CD4-positive, alpha-beta T cell (primary cell): ENCODE data around the gene SERBP1. TPM values are rescaled to one million over a fixed set of nuclear protein-coding genes. Genes with fewer than 3 reads are reported as not detected.

Experiments used
- ATAC-seq: fragments of 200-7000 bp; cut with Tn5 transposase; one replicate; pipeline ENCODE4 v1.10.0; 2022; ENCODE audit warnings: mild to moderate bottlenecking; ENCODE audit not compliant: poor library complexity
- CTCF ChIA-PET: fragments of 350-600 bp; sonication (Branson Sonifier 250); formaldehyde crosslinking; loops from one replicate; lab custom pipeline; 2021; ENCODE audit warnings: antibody characterized with exemption, inconsistent platforms; lab: Charles Lee
- POLR2A ChIA-PET: fragments of 350-600 bp; sonication (Branson Sonifier 250); formaldehyde crosslinking; loops from one replicate; lab custom pipeline; 2021; ENCODE audit warnings: antibody characterized with exemption, inconsistent platforms; lab: Charles Lee
- DNase-seq, 14 experiments: peaks; one replicate each; pipeline ENCODE4 v3.0.0-alpha.2; 2013 to 2020; ENCODE audit warnings: mixed read lengths in 2 of 14
- H3K27ac ChIP-seq, 2 donors: one replicate each; pipeline versions ENCODE4 v1.5.1 to v1.7.0; 2013; ENCODE audit warnings: low read length in 2 of 2, low read depth in 1 of 2, mild to moderate bottlenecking in 1 of 2
- H3K27me3 ChIP-seq, 2 experiments: 1 replicate in 1 of 2; 2 replicates in 1 of 2; pipeline versions ENCODE4 v1.6.1 to v1.7.0; 2013; ENCODE audit warnings: low read length in 2 of 2, control low read depth in 1 of 2, mild to moderate bottlenecking in 1 of 2, moderate library complexity in 1 of 2; ENCODE audit not compliant: insufficient read depth in 2 of 2, control insufficient read depth in 1 of 2
- H3K36me3 ChIP-seq: one replicate; pipeline ENCODE4 v1.6.1; 2013; ENCODE audit warnings: low read length, control low read depth; ENCODE audit not compliant: insufficient read depth
- H3K4me1 ChIP-seq: one replicate; pipeline ENCODE4 v1.6.1; 2013; ENCODE audit warnings: low read length, control low read depth; ENCODE audit not compliant: insufficient read depth
- H3K4me3 ChIP-seq: one replicate; pipeline ENCODE4 v1.5.1; 2013; ENCODE audit warnings: mild to moderate bottlenecking, low read length, moderate library complexity
- H3K9me3 ChIP-seq, 2 experiments: 1 replicate in 1 of 2; 2 replicates in 1 of 2; pipeline versions ENCODE4 v1.6.1 to v1.7.0; 2013; ENCODE audit warnings: low read length in 2 of 2, mild to moderate bottlenecking in 2 of 2, control low read depth in 1 of 2, moderate library complexity in 1 of 2; ENCODE audit not compliant: control insufficient read depth in 1 of 2, insufficient read depth in 1 of 2
- H3K27ac Mint-ChIP-seq: one replicate; pipeline ENCODE4 v1.8.0; 2020; ENCODE audit warnings: mixed read lengths
- H3K27me3 Mint-ChIP-seq: one replicate; pipeline ENCODE4 v1.8.0; 2021; ENCODE audit warnings: mixed read lengths
- H3K36me3 Mint-ChIP-seq: one replicate; pipeline ENCODE4 v1.8.0; 2021; ENCODE audit warnings: low read depth, mixed read lengths
- H3K4me1 Mint-ChIP-seq: one replicate; pipeline ENCODE4 v1.8.0; 2021; ENCODE audit warnings: low read depth, mixed read lengths
- H3K4me3 Mint-ChIP-seq: one replicate; pipeline ENCODE4 v1.8.0; 2020; ENCODE audit warnings: mild to moderate bottlenecking, mixed read lengths
- H3K9me3 Mint-ChIP-seq: one replicate; pipeline ENCODE4 v1.8.0; 2020; ENCODE audit warnings: mixed read lengths
- CTCF ChIP-seq: fragments of 200-600 bp; IDR thresholded peaks from one replicate; pipeline ENCODE4 v1.8.0; 2022; ENCODE audit warnings: antibody characterized with exemption, mild to moderate bottlenecking
- intact Hi-C, 2 experiments: fragments of 100-400 bp; cut with DNase I in 1 of 2; cut with micrococcal nuclease in 1 of 2; formaldehyde crosslinking; loops; one replicate each; pipeline versions ENCODE4 v1.15.1 to v1.9.0; 2023 to 2025; cut with DNase I, micrococcal nuclease
- total RNA-seq, 174 experiments: library from RNA in 2 of 174; stranded (reverse) in 2 of 174; gene quantifications; one replicate each; pipeline ENCODE4 v1.2.3 and lab custom pipeline; 2021 to 2026

Gene SERBP1
- total RNA-seq, 2 experiments from 2014 or later = 128 to 135 TPM

GRCh38 chr1:67476006-67476482, 45.8 kb upstream of the SERBP1 start:
- Histone ChIP-seq H3K4me1 (no peaks in the 10 kb centered on the region), H3K36me3 (no peaks in the 10 kb centered on the region), H3K4me3 (no peak overlapping the region), H3K9me3 (no peaks in the 10 kb centered on the region), H3K27me3 (no peaks in the 10 kb centered on the region), H3K27ac (no peak overlapping the region)
- Mint-ChIP-seq H3K4me3 (no peak overlapping the region), H3K27me3 (no peaks in the 10 kb centered on the region), H3K36me3 (no peaks in the 10 kb centered on the region), H3K27ac (no peak overlapping the region), H3K4me1 (no peaks in the 10 kb centered on the region), H3K9me3 (no peaks in the 10 kb centered on the region)
- no peak for DNase-seq
- ChIA-PET POLR2A (interaction anchor here (0.6 kb wide), 1 partner anchor 137 kb away, joined by 3 read pairs; no protein-coding TSS in a partner anchor), CTCF (no interaction called here)
- TF ChIP-seq CTCF = no peak
- ATAC-seq = no peak
- intact Hi-C loops = no loop called here

- H3K27ac Mint-ChIP-seq = no peak overlapping the region
- no peaks in the 10 kb centered on the region for H3K27me3 ChIP-seq
- no peaks in the 10 kb centered on the region for H3K9me3 Mint-ChIP-seq
- H3K4me1 ChIP-seq = no peaks in the 10 kb centered on the region
- no peak overlapping the region for H3K27ac ChIP-seq
- no peaks in the 10 kb centered on the region for H3K36me3 Mint-ChIP-seq
- intact Hi-C loops = no loop called here
- H3K4me1 Mint-ChIP-seq = no peaks in the 10 kb centered on the region
- H3K4me3 Mint-ChIP-seq = no peak overlapping the region
- ATAC-seq (no peak), DNase-seq (no peak)
- no peak for TF ChIP-seq CTCF
- H3K4me3 ChIP-seq = no peak overlapping the region
- CTCF ChIA-PET = no interaction called here
- H3K36me3 ChIP-seq = no peaks in the 10 kb centered on the region
- POLR2A ChIA-PET = no interaction called here
- H3K27me3 Mint-ChIP-seq = no peaks in the 10 kb centered on the region
- no peaks in the 10 kb centered on the region for H3K9me3 ChIP-seq
Measured at GRCh38 chr1:67472056-67472455, 41.9 kb upstream of the SERBP1 start.

- no peak for DNase-seq
- Histone ChIP-seq H3K27ac (no peak overlapping the region), H3K4me1 (no peaks in the 10 kb centered on the region), H3K27me3 (no peaks in the 10 kb centered on the region), H3K4me3 (no peak overlapping the region), H3K9me3 (no peaks in the 10 kb centered on the region), H3K36me3 (no peaks in the 10 kb centered on the region)
- H3K27me3 Mint-ChIP-seq = no peaks in the 10 kb centered on the region
- CTCF ChIA-PET = no interaction called here
- intact Hi-C loops = no loop called here
- H3K9me3 Mint-ChIP-seq = no peaks in the 10 kb centered on the region
- POLR2A ChIA-PET = no interaction called here
- no peak overlapping the region for H3K4me3 Mint-ChIP-seq
- ATAC-seq = no peak
- H3K27ac Mint-ChIP-seq = no peak overlapping the region
- no peak for TF ChIP-seq CTCF
- H3K36me3 Mint-ChIP-seq = no peaks in the 10 kb centered on the region
- no peaks in the 10 kb centered on the region for H3K4me1 Mint-ChIP-seq
Measured at GRCh38 chr1:67469431-67469830, 39.2 kb upstream of the SERBP1 start.
